ENCODE measurements around the gene FUT2.

- TF ChIP-seq MXI1 (IDR thresholded peaks at IDR 0.05; ENCODE audit: low read depth, low read length) (no peak; the same call in 1 of the 2 replicates), CTCF (IDR thresholded peaks at IDR 0.05 in 2 of 3, conservative IDR thresholded peaks at IDR 0.05 in 1 of 3; ENCODE audit: control insufficient read depth in 2 of 3, extremely low read depth in 1 of 3, insufficient read depth in 1 of 3, low read depth in 3 of 3, low read length in 3 of 3) (no peak; a peak in 1 of 6 replicates), E2F8 (IDR thresholded peaks at IDR 0.05; ENCODE audit: low read depth, partially characterized antibody) (no peak), STAT3 (IDR thresholded peaks at IDR 0.05; ENCODE audit: low read depth, low read length) (no peak), RAD21 (IDR thresholded peaks at IDR 0.05; ENCODE audit: insufficient read depth, low read depth, low read length) (no peak), ZNF217 (IDR thresholded peaks at IDR 0.05) (no peak), TAF1 (IDR thresholded peaks at IDR 0.05; ENCODE audit: borderline replicate concordance, low read depth, low read length) (peak; percentile 35; the same call in 1 of the 2 replicates), POLR2A (IDR thresholded peaks at IDR 0.05; ENCODE audit: low read depth, low read length) (peak; percentile 72), ZNF274 (IDR thresholded peaks at IDR 0.05; ENCODE audit: insufficient read depth, insufficient read length) (no peak), NFYB (IDR thresholded peaks at IDR 0.05; ENCODE audit: insufficient read depth, low read depth, low read length) (peak; percentile 96), SREBF1 (IDR thresholded peaks at IDR 0.05; ENCODE audit: low read length) (no peak), RCOR1 (conservative IDR thresholded peaks at IDR 0.05; ENCODE audit: low read depth, low read length) (no peak), YY1 (IDR thresholded peaks at IDR 0.05; ENCODE audit: low read depth, low read length) (no peak)
- TF ChIP-seq, protein P1, sequence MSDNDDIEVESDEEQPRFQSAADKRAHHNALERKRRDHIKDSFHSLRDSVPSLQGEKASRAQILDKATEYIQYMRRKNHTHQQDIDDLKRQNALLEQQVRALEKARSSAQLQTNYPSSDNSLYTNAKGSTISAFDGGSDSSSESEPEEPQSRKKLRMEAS (IDR thresholded peaks at IDR 0.05; ENCODE audit: low read depth, low read length) = no peak; the same call in 1 of the 2 replicates
These were observed 18.3 kb downstream of the FUT2 start for GRCh38 chr19:48713864-48714755.

All from GM12878 (cell line).